ENCODE results near the gene UNC13A.
"Not testable (repeated sequence)": the region's sequence is repeated elsewhere in the genome, so short reads cannot be mapped to it uniquely, and the experiment has no call there.

- not testable (repeated sequence) for TF ChIP-seq CTCF, POLR2AphosphoS5, EP300, POLR2A (IDR thresholded peaks at IDR 0.05)
These were observed 90.1 kb downstream of the UNC13A start for GRCh38 chr19:17598063-17598462.

Data from sigmoid colon (tissue), 4 donors.